ENCODE measurements around the gene CDH22.

The CDH22 gene

GRCh38 chr20:46195264-46196036, 112.8 kb downstream of the CDH22 start:
- no peak for TF ChIP-seq HDGF (IDR thresholded peaks at IDR 0.05; ENCODE audit: borderline replicate concordance)
- no peak for TF ChIP-seq FOXA1 (IDR thresholded peaks at IDR 0.05)
- no peak for TF ChIP-seq PKNOX1 (IDR thresholded peaks at IDR 0.05)
- TF ChIP-seq ZNF384 (IDR thresholded peaks at IDR 0.05) = no peak
- TF ChIP-seq FOXM1 (IDR thresholded peaks at IDR 0.05; ENCODE audit: borderline replicate concordance) = no peak
- DNase-seq (ENCODE audit: extremely low spot score) = no peak
- POLR2A ChIA-PET = no interaction called here
- CTCF ChIA-PET = no interaction called here

GRCh38 chr20:46194409-46194808, 113.9 kb downstream of the CDH22 start:
- DNase-seq (ENCODE audit: extremely low spot score) = no peak

GRCh38 chr20:46192376-46192944, 115.8 kb downstream of the CDH22 start:
- ChIA-PET POLR2A (no interaction called here), CTCF (no interaction called here)
- no peak for DNase-seq (ENCODE audit: extremely low spot score)
- TF ChIP-seq FOXM1 (IDR thresholded peaks at IDR 0.05; ENCODE audit: borderline replicate concordance) (no peak), ELF4 (IDR thresholded peaks at IDR 0.05) (no peak), NFRKB (IDR thresholded peaks at IDR 0.05) (no peak), ZNF384 (IDR thresholded peaks at IDR 0.05) (no peak), CTBP1 (IDR thresholded peaks at IDR 0.05; ENCODE audit: borderline replicate concordance) (no peak), SUZ12 (IDR thresholded peaks at IDR 0.05) (no peak), LEF1 (IDR thresholded peaks at IDR 0.05; ENCODE audit: borderline replicate concordance) (no peak), ARNT (IDR thresholded peaks at IDR 0.05) (no peak), PKNOX1 (IDR thresholded peaks at IDR 0.05) (no peak), L3MBTL2 (conservative IDR thresholded peaks at IDR 0.05) (no peak), BHLHE40 (IDR thresholded peaks at IDR 0.05; ENCODE audit: borderline replicate concordance) (no peak), TARDBP (IDR thresholded peaks at IDR 0.05) (no peak), SP1 (IDR thresholded peaks at IDR 0.05) (no peak), FOXK2 (IDR thresholded peaks at IDR 0.05) (no peak), FOXA1 (IDR thresholded peaks at IDR 0.05) (no peak), HDGF (IDR thresholded peaks at IDR 0.05; ENCODE audit: borderline replicate concordance) (no peak)

More at GRCh38 chr20:46194409-46194808, 113.9 kb downstream of the CDH22 start:
- TF ChIP-seq ARNT (IDR thresholded peaks at IDR 0.05) (no peak), PKNOX1 (IDR thresholded peaks at IDR 0.05) (no peak), CTBP1 (IDR thresholded peaks at IDR 0.05; ENCODE audit: borderline replicate concordance) (no peak), FOXA1 (IDR thresholded peaks at IDR 0.05) (no peak), SP1 (IDR thresholded peaks at IDR 0.05) (no peak), NFRKB (IDR thresholded peaks at IDR 0.05) (no peak), FOXM1 (IDR thresholded peaks at IDR 0.05; ENCODE audit: borderline replicate concordance) (no peak)
- CTCF ChIA-PET = no interaction called here
- POLR2A ChIA-PET = no interaction called here

GRCh38 chr20:46191611-46192010, 116.7 kb downstream of the CDH22 start:
- no peak for TF ChIP-seq FOXA1 (IDR thresholded peaks at IDR 0.05)
- no peak for TF ChIP-seq L3MBTL2 (conservative IDR thresholded peaks at IDR 0.05)
- TF ChIP-seq PKNOX1 (IDR thresholded peaks at IDR 0.05) = no peak
- no peak for TF ChIP-seq FOXK2 (IDR thresholded peaks at IDR 0.05)
- no peak for TF ChIP-seq BHLHE40 (IDR thresholded peaks at IDR 0.05; ENCODE audit: borderline replicate concordance)
- TF ChIP-seq TARDBP (IDR thresholded peaks at IDR 0.05) = no peak
- TF ChIP-seq NFRKB (IDR thresholded peaks at IDR 0.05) = no peak
- TF ChIP-seq ARNT (IDR thresholded peaks at IDR 0.05) = no peak
- no peak for TF ChIP-seq SUZ12 (IDR thresholded peaks at IDR 0.05)
- POLR2A ChIA-PET = no interaction called here
- CTCF ChIA-PET = no interaction called here

GRCh38 chr20:46191168-46191540, 117.1 kb downstream of the CDH22 start:
- DNase-seq (ENCODE audit: extremely low spot score) = no peak
- ChIA-PET CTCF (no interaction called here), POLR2A (no interaction called here)
- TF ChIP-seq ELF4 (IDR thresholded peaks at IDR 0.05) (no peak), ARNT (IDR thresholded peaks at IDR 0.05) (no peak), FOXM1 (IDR thresholded peaks at IDR 0.05; ENCODE audit: borderline replicate concordance) (no peak), CTBP1 (IDR thresholded peaks at IDR 0.05; ENCODE audit: borderline replicate concordance) (no peak), FOXA1 (IDR thresholded peaks at IDR 0.05) (no peak), ZNF384 (IDR thresholded peaks at IDR 0.05) (no peak), SUZ12 (IDR thresholded peaks at IDR 0.05) (no peak), LEF1 (IDR thresholded peaks at IDR 0.05; ENCODE audit: borderline replicate concordance) (no peak), NFRKB (IDR thresholded peaks at IDR 0.05) (no peak), BHLHE40 (IDR thresholded peaks at IDR 0.05; ENCODE audit: borderline replicate concordance) (no peak), L3MBTL2 (conservative IDR thresholded peaks at IDR 0.05) (no peak), TARDBP (IDR thresholded peaks at IDR 0.05) (no peak), HDGF (IDR thresholded peaks at IDR 0.05; ENCODE audit: borderline replicate concordance) (no peak), PKNOX1 (IDR thresholded peaks at IDR 0.05) (no peak), FOXK2 (IDR thresholded peaks at IDR 0.05) (no peak), SP1 (IDR thresholded peaks at IDR 0.05) (no peak)

More at GRCh38 chr20:46191611-46192010, 116.7 kb downstream of the CDH22 start:
- DNase-seq (ENCODE audit: extremely low spot score) = no peak
